ENCODE measurements around the gene NCAPD2.

The NCAPD2 gene

DNA sequence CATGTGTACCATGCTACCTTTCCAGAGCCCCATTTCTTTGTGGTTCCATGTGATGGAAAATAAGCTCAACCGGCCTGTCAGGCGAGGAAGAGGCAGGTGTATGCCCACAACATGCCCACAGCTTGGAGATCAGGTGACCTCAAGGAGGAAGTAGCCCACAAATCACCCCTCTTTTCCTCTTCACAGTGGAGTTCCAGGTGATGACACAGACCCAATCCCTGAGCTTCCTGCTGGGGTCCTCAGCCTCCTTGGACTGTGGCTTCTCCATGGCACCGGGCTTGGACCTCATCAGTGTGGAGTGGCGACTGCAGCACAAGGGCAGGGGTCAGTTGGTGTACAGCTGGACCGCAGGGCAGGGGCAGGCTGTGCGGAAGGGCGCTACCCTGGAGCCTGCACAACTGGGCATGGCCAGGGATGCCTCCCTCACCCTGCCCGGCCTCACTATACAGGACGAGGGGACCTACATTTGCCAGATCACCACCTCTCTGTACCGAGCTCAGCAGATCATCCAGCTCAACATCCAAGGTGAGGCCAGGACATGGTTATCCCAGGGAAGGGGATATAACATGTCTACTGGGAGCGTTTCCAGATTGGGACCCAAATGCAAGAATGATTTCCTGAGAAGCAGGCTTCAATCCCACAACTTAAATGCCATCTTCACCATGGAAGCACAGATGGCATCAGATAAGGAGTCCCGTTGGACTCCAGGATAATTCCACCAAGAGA lies 36.5 kb upstream of the NCAPD2 start:
- no peak overlapping the region for H3K4me3 ChIP-seq (ENCODE audit: low read depth, low read length)
- H2AFZ ChIP-seq (ENCODE audit: low read length, unreplicated experiment), result no peak overlapping the region
- peaks cover 14% of the 10 kb centered on the region; the same call in 1 of the 2 replicates for H3K36me3 ChIP-seq (ENCODE audit: insufficient read depth, low read length)
- H3K27me3 ChIP-seq (ENCODE audit: insufficient read depth, low read length), result no peaks in the 10 kb centered on the region
- H3K4me1 ChIP-seq (ENCODE audit: control insufficient read depth, insufficient read depth, low read length, unreplicated experiment), result peaks cover 7% of the 10 kb centered on the region
- peaks cover 7% of the 10 kb centered on the region for H3K79me2 ChIP-seq (ENCODE audit: control insufficient read depth, insufficient read depth, low read length, unreplicated experiment)
- no peak overlapping the region for H3K27ac ChIP-seq (ENCODE audit: low read depth, low read length)

DNA sequence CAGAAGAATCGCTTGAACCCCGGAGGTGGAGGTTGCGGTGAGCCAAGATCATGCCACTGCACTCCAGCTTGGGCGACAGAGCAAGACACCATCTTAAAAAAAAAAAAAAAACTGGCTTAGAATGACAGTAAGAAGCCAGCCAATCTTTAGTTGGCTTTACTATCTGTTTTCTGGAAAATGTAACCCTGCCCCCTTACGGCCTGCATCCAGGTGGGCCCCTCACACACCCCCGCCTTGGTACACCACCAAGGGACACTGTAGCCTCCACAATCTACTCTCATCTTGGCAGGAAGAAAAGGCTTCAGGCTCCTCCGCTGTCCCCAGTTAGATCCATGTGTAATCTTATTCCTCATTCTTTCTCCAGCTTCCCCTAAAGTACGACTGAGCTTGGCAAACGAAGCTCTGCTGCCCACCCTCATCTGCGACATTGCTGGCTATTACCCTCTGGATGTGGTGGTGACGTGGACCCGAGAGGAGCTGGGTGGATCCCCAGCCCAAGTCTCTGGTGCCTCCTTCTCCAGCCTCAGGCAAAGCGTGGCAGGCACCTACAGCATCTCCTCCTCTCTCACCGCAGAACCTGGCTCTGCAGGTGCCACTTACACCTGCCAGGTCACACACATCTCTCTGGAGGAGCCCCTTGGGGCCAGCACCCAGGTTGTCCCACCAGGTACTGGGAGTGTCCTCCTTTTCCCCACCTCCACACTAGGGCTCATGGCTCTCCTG lies 35.5 kb upstream of the NCAPD2 start:
- H3K4me3 ChIP-seq (ENCODE audit: low read depth, low read length), result no peak overlapping the region
- no peak overlapping the region for H2AFZ ChIP-seq (ENCODE audit: low read length, unreplicated experiment)
- H3K36me3 ChIP-seq (ENCODE audit: insufficient read depth, low read length), result peaks cover 21% of the 10 kb centered on the region; the same call in 1 of the 2 replicates
- H3K27me3 ChIP-seq (ENCODE audit: insufficient read depth, low read length), result no peaks in the 10 kb centered on the region
- H3K27ac ChIP-seq (ENCODE audit: low read depth, low read length), result no peak overlapping the region
- H3K79me2 ChIP-seq (ENCODE audit: control insufficient read depth, insufficient read depth, low read length, unreplicated experiment), result no peaks in the 10 kb centered on the region
- no peaks in the 10 kb centered on the region for H3K4me1 ChIP-seq (ENCODE audit: control insufficient read depth, insufficient read depth, low read length, unreplicated experiment)

DNA sequence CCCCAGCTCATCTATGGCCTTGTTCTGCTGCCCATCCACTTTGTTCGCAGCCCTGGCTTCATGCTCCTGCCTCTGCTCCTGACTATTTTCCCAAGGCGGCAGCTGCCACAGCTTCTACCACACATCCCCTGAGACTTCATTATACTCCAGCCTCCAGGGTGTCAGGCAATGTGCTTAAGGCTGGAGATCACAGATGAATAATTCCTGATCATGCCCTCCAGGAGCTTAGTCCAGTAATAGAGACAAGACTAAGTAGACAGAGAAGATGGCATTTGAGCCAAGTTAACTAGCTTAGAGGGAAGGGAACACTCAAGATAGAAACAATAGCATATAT lies 34.9 kb upstream of the NCAPD2 start:
- Histone ChIP-seq H3K36me3 (ENCODE audit: insufficient read depth, low read length) (peaks cover 21% of the 10 kb centered on the region; the same call in 1 of the 2 replicates), H3K27ac (ENCODE audit: low read depth, low read length) (no peak overlapping the region)

DNA sequence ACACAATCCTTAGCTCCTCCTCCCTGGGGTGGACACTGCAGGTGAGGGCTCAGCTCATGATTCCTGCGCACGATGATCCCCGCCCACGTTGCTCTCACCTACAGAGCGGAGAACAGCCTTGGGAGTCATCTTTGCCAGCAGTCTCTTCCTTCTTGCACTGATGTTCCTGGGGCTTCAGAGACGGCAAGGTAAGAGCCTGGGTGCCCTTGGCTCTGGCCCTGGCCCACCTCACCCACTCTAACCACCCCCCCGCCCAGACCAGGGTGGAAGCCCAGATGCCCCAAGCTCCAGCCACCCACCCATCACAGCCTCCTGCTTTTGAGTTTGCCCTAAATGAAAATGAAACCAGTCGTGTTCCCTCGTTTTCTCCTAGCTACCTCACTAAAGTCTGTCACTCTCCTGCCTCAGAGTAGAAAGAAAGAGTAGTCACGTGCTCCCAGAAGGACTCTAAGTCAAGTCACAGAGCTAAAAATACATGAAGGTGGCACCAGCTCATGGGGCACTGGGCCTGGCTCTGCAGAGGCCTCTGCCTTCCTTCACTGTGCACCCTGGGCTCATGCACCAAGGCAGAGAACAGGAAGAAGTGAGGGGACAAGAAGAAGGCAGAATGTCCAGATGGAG lies 33.0 kb upstream of the NCAPD2 start:
- H3K27ac ChIP-seq (ENCODE audit: low read depth, low read length), result no peak overlapping the region
- no peaks in the 10 kb centered on the region for H3K4me1 ChIP-seq (ENCODE audit: control insufficient read depth, insufficient read depth, low read length, unreplicated experiment)
- H3K27me3 ChIP-seq (ENCODE audit: insufficient read depth, low read length), result no peaks in the 10 kb centered on the region
- no peaks in the 10 kb centered on the region for H3K79me2 ChIP-seq (ENCODE audit: control insufficient read depth, insufficient read depth, low read length, unreplicated experiment)
- H3K4me3 ChIP-seq (ENCODE audit: low read depth, low read length), result no peak overlapping the region
- peaks cover 26% of the 10 kb centered on the region for H3K36me3 ChIP-seq (ENCODE audit: insufficient read depth, low read length)
- H2AFZ ChIP-seq (ENCODE audit: low read length, unreplicated experiment), result no peak overlapping the region

More for the DNA sequence above, 34.9 kb upstream of the NCAPD2 start:
- Histone ChIP-seq H3K79me2 (ENCODE audit: control insufficient read depth, insufficient read depth, low read length, unreplicated experiment) (no peaks in the 10 kb centered on the region), H2AFZ (ENCODE audit: low read length, unreplicated experiment) (no peak overlapping the region), H3K4me1 (ENCODE audit: control insufficient read depth, insufficient read depth, low read length, unreplicated experiment) (no peaks in the 10 kb centered on the region), H3K4me3 (ENCODE audit: low read depth, low read length) (no peak overlapping the region), H3K27me3 (ENCODE audit: insufficient read depth, low read length) (no peaks in the 10 kb centered on the region)

DNA sequence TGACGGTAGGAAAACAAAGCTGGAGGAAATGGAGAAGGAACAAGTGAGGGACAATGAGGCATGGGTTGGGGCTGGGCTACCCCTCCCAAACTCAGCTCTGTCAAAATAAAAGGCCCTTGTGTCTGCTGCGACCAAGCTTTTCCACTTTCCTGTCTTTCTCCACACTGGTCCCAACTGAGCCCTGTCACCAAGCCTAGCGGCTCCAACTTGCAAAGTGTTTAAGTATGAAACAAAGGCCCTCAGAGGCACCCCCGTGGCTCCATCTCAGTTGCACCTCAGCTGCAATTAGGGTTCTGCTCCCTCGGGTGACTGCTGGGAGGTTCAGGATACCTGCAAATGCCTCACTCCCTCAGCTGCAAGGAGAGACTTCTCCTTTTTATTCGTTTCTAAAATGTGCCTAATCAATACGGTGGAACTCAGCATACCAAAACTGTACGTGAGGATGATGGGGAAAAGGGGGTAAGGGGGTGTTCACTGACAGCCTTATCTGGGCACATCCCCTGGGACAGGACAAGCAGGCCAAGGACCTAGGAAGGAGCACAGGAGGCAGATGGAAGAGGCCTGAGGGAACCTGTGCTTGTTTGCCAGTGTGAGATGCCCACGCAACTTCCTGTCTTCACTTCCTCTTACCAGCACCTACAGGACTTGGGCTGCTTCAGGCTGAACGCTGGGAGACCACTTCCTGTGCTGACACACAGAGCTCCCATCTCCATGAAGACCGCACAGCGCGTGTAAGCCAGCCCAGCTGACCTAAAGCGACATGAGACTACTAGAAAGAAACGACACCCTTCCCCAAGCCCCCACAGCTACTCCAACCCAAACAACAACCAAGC lies 32.3 kb upstream of the NCAPD2 start:
- H3K27ac ChIP-seq (ENCODE audit: low read depth, low read length), result no peak overlapping the region
- H3K27me3 ChIP-seq (ENCODE audit: insufficient read depth, low read length), result no peaks in the 10 kb centered on the region
- peaks cover 6% of the 10 kb centered on the region for H3K79me2 ChIP-seq (ENCODE audit: control insufficient read depth, insufficient read depth, low read length, unreplicated experiment)
- no peak overlapping the region for H3K4me3 ChIP-seq (ENCODE audit: low read depth, low read length)
- no peaks in the 10 kb centered on the region for H3K4me1 ChIP-seq (ENCODE audit: control insufficient read depth, insufficient read depth, low read length, unreplicated experiment)
- H2AFZ ChIP-seq (ENCODE audit: low read length, unreplicated experiment), result no peak overlapping the region
- H3K36me3 ChIP-seq (ENCODE audit: insufficient read depth, low read length), result peaks cover 26% of the 10 kb centered on the region

DNA sequence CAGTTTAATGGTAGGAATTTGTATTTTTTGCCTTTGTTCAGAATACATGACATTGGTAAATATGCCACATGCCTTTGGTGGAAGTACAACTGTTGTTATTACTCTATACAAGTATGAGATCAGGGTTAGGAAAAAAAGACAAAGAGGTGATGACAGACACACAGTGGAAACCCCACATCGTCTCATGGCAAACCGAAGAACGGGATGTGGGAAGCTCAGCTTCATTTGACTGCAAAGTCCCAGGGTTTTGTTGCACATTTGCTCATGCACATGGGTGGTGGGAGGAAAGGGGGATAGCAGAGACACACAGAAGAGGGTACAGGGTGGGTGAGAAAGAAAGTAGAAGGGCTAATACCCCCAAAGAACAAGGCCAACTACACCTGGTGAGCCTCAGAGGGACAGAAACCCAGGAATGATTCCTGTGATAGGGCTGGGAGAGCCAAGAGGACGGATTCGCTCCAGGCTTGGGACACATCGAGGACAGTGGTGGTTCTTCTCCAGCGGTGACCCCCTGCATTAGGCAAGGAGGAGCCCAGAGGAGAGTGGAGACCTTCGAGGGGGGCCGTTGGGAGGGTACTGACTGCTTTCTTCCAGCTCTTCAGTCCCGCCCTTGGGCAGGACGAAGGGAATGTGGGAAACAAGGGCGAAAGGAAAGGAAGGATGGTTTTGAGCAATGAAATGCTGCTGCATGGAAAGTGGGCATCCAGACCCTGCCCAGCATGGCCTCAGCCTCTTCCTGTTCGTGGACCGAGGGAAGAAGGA lies 31.5 kb upstream of the NCAPD2 start:
- no peaks in the 10 kb centered on the region for H3K27me3 ChIP-seq (ENCODE audit: insufficient read depth, low read length)
- H3K4me3 ChIP-seq (ENCODE audit: low read depth, low read length), result no peak overlapping the region
- H3K4me1 ChIP-seq (ENCODE audit: control insufficient read depth, insufficient read depth, low read length, unreplicated experiment), result no peaks in the 10 kb centered on the region
- no peak overlapping the region for H3K27ac ChIP-seq (ENCODE audit: low read depth, low read length)
- peaks cover 26% of the 10 kb centered on the region for H3K36me3 ChIP-seq (ENCODE audit: insufficient read depth, low read length)
- H2AFZ ChIP-seq (ENCODE audit: low read length, unreplicated experiment), result no peak overlapping the region
- H3K79me2 ChIP-seq (ENCODE audit: control insufficient read depth, insufficient read depth, low read length, unreplicated experiment), result peaks cover 6% of the 10 kb centered on the region

DNA sequence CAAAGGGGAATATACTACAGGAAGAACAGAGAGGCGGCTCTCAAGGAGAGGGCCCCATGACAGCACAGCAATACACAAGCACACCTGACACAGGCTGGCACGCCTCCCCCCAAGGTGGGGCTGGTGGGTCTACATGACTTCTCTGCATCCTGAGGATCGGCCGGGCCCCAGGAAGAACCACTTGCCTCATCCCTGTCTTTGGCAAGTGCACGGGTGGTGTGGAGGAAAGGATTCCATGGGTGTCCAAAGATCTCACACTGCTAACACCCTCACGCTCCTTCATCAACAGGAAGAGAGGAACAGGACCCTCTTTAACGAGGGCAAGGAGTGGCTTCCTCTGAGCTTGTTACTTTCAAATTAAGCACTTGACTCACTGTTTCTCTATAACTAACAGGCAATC lies 30.7 kb upstream of the NCAPD2 start:
- Histone ChIP-seq H3K79me2 (ENCODE audit: control insufficient read depth, insufficient read depth, low read length, unreplicated experiment) (peaks cover 6% of the 10 kb centered on the region), H3K27ac (ENCODE audit: low read depth, low read length) (no peak overlapping the region), H3K36me3 (ENCODE audit: insufficient read depth, low read length) (peaks cover 22% of the 10 kb centered on the region), H2AFZ (ENCODE audit: low read length, unreplicated experiment) (no peak overlapping the region), H3K4me1 (ENCODE audit: control insufficient read depth, insufficient read depth, low read length, unreplicated experiment) (peaks cover 5% of the 10 kb centered on the region), H3K27me3 (ENCODE audit: insufficient read depth, low read length) (no peaks in the 10 kb centered on the region), H3K4me3 (ENCODE audit: low read depth, low read length) (no peak overlapping the region)

DNA sequence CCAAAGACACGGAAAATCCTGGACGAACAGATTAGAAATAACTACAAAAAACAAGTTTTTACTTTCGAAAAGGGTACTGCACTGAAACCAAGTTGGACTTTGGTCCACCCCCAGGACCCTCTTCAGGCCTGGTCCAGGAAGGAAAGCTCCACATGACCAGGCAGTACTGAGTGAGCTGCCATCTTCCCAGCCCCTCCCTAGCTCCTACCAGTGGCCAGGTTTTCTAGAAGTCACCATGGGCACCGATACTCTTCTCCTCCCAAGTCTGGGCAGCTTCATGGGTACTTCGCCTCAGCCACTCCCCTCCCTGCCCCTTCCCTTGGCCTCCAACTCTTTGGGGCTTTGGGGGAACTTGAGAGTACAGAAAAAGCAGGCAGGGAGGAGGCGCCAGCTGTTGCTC lies 30.0 kb upstream of the NCAPD2 start:
- H3K36me3 ChIP-seq (ENCODE audit: insufficient read depth, low read length), result peaks cover 19% of the 10 kb centered on the region
- H3K79me2 ChIP-seq (ENCODE audit: control insufficient read depth, insufficient read depth, low read length, unreplicated experiment), result peaks cover 12% of the 10 kb centered on the region
- H3K4me1 ChIP-seq (ENCODE audit: control insufficient read depth, insufficient read depth, low read length, unreplicated experiment), result peaks cover 11% of the 10 kb centered on the region
- no peaks in the 10 kb centered on the region for H3K27me3 ChIP-seq (ENCODE audit: insufficient read depth, low read length)
- H3K27ac ChIP-seq (ENCODE audit: low read depth, low read length), result no peak overlapping the region
- no peak overlapping the region for H3K4me3 ChIP-seq (ENCODE audit: low read depth, low read length)
- no peak overlapping the region for H2AFZ ChIP-seq (ENCODE audit: low read length, unreplicated experiment)

DNA sequence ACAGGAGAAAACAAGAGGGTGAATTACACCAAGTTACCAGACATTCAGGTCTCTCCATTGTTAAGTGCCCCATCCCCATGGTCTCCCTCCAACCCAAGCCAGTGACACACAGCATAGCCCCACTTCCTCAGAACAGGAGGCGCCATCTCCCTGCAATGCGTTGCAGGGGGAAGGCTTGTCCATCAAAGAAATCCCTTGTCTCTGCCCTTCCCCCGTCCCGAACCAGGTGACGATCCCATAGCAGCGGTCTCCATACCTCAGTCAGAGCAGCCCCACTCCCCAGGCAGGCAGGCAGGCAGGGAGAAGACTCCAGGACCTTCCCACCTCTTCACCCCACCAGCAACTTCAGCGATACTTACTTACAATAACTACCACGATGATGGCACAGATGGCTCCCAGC lies 29.4 kb upstream of the NCAPD2 start:
- Histone ChIP-seq H3K27me3 (ENCODE audit: insufficient read depth, low read length) (no peaks in the 10 kb centered on the region), H3K36me3 (ENCODE audit: insufficient read depth, low read length) (peaks cover 15% of the 10 kb centered on the region), H3K4me1 (ENCODE audit: control insufficient read depth, insufficient read depth, low read length, unreplicated experiment) (peaks cover 18% of the 10 kb centered on the region), H3K79me2 (ENCODE audit: control insufficient read depth, insufficient read depth, low read length, unreplicated experiment) (peaks cover 19% of the 10 kb centered on the region), H3K27ac (ENCODE audit: low read depth, low read length) (no peak overlapping the region), H2AFZ (ENCODE audit: low read length, unreplicated experiment) (no peak overlapping the region), H3K4me3 (ENCODE audit: low read depth, low read length) (no peak overlapping the region)
